Left ventricle myocardium inferior (tissue), 1 donor: ENCODE data around the gene CFAP73. TPM values are rescaled to one million over a fixed set of nuclear protein-coding genes. Genes with fewer than 3 reads are reported as not detected.

ENCODE experiments used
- DNase-seq: peaks from one replicate; pipeline ENCODE4 v3.0.0-alpha.2; 2020
- H3K27ac ChIP-seq: fragments of 200-600 bp; replicated peaks from 2 replicates; pipeline ENCODE4 v1.8.0; 2021
- H3K27me3 ChIP-seq: fragments of 200-600 bp; 2 replicates; pipeline ENCODE4 v1.8.0; 2021; ENCODE audit warnings: low read depth
- H3K36me3 ChIP-seq: fragments of 200-600 bp; 2 replicates; pipeline ENCODE4 v1.8.0; 2021
- H3K4me1 ChIP-seq: fragments of 200-600 bp; 2 replicates; pipeline ENCODE4 v1.8.0; 2021
- H3K4me3 ChIP-seq: fragments of 200-600 bp; 2 replicates; pipeline ENCODE4 v1.8.0; 2021; ENCODE audit warnings: mild to moderate bottlenecking, moderate library complexity
- H3K9me3 ChIP-seq: fragments of 200-600 bp; replicated peaks from 2 replicates; pipeline ENCODE4 v1.8.0; 2021
- intact Hi-C: fragments of 100-400 bp; cut with micrococcal nuclease; formaldehyde crosslinking; loops from one replicate; pipeline ENCODE4 v1.11.0; 2022
- total RNA-seq: library from RNA; stranded (reverse); fragmentation: NEBNext Ultra II Directional; extraction: Animal tissue kit (Norgen Biotek cat#: 25700); gene quantifications from one replicate; pipeline ENCODE4 v1.2.1, GENCODE V29; 2021
- TF ChIP-seq, protein P1 (sequence below): fragments of 200-600 bp; IDR thresholded peaks from 2 replicates; pipeline ENCODE4 v1.8.0; 2021; ENCODE audit warnings: antibody characterized with exemption, mild to moderate bottlenecking, borderline replicate concordance
- donor health status: DM: no; HTN: yes; CAD: no; lungs with severe emphysema.

CFAP73 gene
- total RNA-seq, 1 donor from 2014 or later = not detected

DNA sequence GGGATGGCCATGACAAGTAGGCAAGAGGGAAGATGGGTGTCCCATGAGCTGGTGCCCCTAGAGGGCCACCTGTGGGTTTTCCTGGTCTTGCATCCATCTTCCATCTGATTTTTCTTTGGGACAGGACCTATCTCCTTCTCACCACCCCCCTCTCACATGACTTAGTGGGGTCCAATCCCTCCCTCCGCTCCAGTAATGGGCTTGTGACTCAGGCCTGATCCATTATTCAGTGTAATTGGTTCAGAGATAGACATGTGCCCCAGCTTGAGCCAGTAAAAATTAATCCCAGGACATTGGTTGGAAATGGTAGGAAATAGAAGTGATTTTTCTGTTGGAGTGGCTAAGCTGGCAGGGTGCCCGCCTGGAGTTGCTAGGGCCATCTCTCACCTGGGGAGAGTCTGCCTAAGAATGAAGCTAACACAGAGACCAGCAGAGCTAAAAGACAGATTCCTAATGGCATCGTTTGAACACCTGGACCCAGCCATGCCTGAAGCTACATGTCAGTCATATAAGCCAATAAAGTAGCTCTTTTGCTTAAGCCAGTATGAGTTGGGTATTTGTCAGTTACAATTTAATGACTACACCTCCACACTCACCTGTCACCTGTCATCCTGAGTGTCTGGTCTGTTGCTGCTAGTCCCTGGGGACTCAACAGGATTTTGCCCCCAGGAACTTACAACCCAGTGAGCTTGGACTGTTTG, 28.7 kb upstream of the CFAP73 start:
- Histone ChIP-seq H3K36me3 (no peaks in the 10 kb centered on the region), H3K27me3 (peaks cover 51% of the 10 kb centered on the region), H3K27ac (no peak overlapping the region), H3K4me1 (no peaks in the 10 kb centered on the region), H3K4me3 (no peak overlapping the region), H3K9me3 (peaks cover 15% of the 10 kb centered on the region)
- intact Hi-C loops = no loop called here
- TF ChIP-seq, protein P1, sequence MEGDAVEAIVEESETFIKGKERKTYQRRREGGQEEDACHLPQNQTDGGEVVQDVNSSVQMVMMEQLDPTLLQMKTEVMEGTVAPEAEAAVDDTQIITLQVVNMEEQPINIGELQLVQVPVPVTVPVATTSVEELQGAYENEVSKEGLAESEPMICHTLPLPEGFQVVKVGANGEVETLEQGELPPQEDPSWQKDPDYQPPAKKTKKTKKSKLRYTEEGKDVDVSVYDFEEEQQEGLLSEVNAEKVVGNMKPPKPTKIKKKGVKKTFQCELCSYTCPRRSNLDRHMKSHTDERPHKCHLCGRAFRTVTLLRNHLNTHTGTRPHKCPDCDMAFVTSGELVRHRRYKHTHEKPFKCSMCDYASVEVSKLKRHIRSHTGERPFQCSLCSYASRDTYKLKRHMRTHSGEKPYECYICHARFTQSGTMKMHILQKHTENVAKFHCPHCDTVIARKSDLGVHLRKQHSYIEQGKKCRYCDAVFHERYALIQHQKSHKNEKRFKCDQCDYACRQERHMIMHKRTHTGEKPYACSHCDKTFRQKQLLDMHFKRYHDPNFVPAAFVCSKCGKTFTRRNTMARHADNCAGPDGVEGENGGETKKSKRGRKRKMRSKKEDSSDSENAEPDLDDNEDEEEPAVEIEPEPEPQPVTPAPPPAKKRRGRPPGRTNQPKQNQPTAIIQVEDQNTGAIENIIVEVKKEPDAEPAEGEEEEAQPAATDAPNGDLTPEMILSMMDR = no peak
- DNase-seq = no peak

DNA sequence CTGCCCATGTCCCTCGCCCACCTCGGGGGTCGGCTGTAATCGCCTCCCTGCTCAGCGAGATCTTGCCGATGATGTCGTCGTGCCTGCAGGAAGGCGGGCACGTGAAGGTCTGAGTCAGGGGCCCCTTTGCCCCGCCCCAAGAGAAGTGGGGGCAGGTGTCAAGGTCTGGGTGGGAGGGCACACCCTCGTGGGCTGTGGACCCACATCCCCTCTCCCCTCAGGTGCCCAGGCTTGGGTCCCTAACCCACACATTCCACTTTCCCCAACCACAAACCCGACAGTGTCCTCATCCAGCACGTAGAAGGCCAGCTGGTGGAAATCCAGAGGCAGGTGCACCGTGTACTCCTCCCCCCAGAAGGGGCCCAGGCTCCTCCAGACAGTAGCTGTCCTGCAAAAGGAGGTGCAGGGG, 21.7 kb upstream of the CFAP73 start:
- DNase-seq = no peak
- H3K4me1 ChIP-seq = no peaks in the 10 kb centered on the region
- intact Hi-C loops = no loop called here
- peaks cover 8% of the 10 kb centered on the region for H3K9me3 ChIP-seq
- H3K4me3 ChIP-seq = no peak overlapping the region
- TF ChIP-seq, protein P1 = no peak
- H3K27ac ChIP-seq = no peak overlapping the region
- peaks cover 63% of the 10 kb centered on the region for H3K27me3 ChIP-seq
- H3K36me3 ChIP-seq = no peaks in the 10 kb centered on the region

DNA sequence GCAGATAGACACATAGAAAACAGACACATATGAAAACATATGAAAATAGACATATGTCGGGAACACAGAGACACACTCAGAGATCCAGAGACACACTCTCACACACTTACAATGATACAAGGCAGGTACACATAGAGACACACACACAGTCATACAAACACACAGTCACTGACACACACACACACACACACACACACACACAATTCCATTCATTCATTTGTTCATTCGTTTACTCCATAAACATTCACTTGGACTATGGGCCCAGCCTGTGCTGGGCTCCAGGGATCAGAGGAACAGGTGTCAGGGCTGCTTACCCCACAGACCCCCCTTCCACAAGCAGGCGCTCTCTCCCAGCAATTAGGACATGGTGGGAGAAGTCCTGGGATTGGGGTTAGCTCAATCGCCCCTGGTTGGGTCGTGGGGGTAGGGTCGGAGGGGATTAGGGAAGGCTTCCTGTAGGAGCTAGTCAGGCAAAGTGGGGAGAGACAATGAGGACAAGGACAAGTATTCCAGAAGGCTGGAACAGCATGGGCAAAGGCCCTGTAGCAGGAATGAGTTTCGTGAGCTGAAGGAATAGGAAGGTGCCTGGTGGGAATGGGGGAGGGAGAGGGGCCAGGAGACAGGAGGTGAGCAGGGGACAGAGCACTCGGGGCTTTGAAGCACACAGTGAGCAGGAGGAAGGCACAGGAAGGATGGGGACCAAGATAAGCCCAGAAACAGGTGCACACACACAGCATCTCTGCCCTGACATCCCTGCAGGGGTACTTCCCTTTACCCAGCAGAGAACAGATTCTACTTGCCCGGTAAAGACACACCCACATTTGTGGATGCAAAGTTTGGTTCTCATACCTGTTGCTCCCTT, 20.5 kb upstream of the CFAP73 start:
- Histone ChIP-seq H3K4me3 (no peak overlapping the region), H3K9me3 (no peaks in the 10 kb centered on the region), H3K27ac (no peak overlapping the region), H3K27me3 (peaks cover 75% of the 10 kb centered on the region), H3K4me1 (no peaks in the 10 kb centered on the region), H3K36me3 (no peaks in the 10 kb centered on the region)
- TF ChIP-seq, protein P1 = no peak
- intact Hi-C loops = no loop called here
- DNase-seq = no peak

DNA sequence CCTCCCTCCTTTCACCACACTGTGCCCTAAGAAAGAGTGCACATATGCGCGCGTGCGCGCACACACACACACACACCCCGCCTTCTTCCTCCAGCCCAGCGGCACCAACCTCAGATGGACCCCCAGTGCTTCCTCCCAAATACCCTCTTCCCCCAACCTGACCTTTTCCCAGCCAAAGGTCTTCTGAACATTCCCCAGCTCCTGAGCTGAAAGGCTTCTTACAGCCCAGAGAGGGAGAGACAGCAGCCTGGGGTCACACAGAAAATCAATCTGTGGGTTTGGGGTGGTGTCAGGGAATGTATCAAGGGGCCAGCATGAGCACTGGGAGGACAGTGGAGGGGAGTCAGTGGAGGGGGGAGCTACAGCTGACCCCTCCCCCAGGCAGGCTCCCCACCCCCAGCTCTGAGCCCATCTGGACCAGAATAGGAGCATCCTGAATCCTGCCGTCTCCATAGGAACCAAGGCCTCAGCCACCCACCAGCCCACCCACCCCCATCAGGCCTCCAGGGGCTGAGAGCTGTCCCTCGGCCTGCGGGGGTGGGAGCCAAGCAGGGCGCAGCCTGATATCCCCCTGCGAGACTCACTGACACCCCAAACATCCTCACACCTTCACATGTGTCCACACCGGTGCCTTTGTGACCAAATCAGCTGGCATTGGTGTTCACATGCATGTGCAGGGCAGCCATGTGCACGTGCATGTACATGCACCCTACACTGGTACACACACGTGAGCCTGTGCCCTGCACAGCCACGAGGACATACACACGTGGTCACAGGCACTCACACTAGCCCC, 19.7 kb upstream of the CFAP73 start:
- DNase-seq = no peak
- no peaks in the 10 kb centered on the region for H3K4me1 ChIP-seq
- H3K36me3 ChIP-seq = no peaks in the 10 kb centered on the region
- H3K4me3 ChIP-seq = no peak overlapping the region
- no peaks in the 10 kb centered on the region for H3K9me3 ChIP-seq
- TF ChIP-seq, protein P1 = no peak
- peaks cover 83% of the 10 kb centered on the region for H3K27me3 ChIP-seq
- H3K27ac ChIP-seq = no peak overlapping the region
- intact Hi-C loops = no loop called here

DNA sequence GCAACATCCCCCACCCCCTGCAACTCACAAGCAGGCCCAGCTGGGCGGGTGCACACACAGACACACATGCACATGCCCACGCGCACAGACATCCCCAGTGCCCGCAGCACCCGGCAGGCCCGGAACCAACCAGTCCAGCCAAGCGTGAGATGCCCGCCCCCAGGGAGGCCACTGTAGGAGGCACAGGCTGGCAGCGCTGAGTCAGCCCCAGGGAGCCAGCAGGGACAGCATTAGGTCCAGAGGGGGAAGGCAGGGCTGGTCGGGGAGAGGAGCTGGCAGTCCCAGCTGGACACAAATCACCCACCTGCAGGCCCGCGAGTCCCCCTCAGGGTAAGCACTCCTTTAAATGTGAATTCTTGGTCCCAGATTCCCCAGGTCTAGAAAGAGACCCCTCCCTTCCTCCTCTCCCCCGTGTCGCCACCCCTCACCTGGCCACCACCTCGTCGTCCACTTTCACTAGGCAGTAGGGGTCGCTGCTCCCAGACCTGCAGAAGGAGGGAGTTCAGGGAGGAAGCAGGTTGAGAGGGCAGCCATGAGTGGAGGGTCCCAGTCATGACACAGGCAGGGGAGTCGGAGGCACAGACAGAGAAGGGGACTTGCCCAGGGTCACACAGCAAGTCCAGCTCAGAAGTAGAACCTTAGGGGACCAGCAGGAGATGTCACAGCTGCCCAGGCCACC, 18.9 kb upstream of the CFAP73 start:
- Histone ChIP-seq H3K4me1 (peaks cover 2% of the 10 kb centered on the region), H3K4me3 (no peak overlapping the region), H3K27me3 (peaks cover 87% of the 10 kb centered on the region), H3K36me3 (no peaks in the 10 kb centered on the region), H3K27ac (no peak overlapping the region), H3K9me3 (no peaks in the 10 kb centered on the region)
- no peak for DNase-seq
- intact Hi-C loops = no loop called here
- TF ChIP-seq, protein P1 = no peak
